HG03159 (cell line): ENCODE results near the gene NPTX1.

Source experiments
- ATAC-seq: cut with Tn5 transposase; IDR thresholded peaks from one replicate; pipeline ENCODE4 v1.9.1; 2021; ENCODE audit warnings: mild to moderate bottlenecking, moderate library complexity; ENCODE audit not compliant: unreplicated experiment

The NPTX1 gene

DNA sequence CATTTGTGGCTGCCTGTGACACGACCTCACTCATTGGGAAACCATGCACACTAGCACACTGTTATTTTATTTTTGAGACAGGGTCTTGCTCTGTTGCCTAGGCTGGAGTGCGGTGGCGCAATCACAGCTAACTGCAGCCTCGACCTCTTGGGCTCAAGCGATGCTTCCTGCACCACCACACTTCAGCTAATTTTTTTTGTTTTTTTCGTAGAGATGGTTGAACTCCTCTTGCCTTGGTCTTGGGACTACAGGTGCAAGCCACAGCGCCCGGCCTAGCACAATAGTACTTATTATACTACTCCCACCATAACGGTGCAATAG is 2.8 kb upstream of the NPTX1 start:
- no peak for ATAC-seq

DNA sequence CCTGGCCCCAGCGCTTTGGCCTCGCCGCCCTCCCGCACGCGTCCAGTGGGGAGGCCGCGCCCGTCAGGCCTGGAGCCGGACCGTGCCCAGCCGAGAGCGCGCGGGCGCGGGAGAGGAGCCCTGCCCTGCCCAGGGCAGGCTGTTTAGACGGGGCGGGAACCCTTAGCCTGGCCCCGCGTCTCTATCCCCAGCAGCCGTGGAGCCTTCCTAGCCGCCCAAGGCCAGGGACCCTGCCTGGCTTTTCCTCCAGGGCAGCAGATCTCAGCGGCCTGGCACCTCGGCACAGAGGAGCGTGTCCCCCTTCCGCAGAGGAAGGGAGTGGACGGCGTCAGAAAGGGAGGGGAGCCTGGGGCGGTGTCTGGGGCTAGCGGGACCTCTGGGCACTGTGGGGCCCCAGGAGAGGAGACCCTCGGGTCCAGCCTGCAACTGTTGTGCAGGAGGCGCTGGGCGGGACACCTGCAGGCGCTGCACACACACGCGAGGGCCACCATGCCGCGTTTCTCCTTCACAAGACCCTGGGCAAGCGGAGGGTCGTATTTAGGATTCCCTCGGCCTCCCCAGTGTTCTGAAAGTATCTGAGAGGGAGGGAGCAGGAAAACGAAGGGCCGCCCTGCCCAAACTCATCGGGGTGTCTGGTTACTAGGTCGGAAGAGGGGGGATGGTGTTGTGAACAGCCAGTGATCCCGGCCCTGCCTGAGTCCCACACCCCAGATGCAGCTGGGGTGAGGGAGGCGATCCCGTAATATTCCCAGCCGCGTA is 2.3 kb upstream of the NPTX1 start:
- no peak for ATAC-seq

DNA sequence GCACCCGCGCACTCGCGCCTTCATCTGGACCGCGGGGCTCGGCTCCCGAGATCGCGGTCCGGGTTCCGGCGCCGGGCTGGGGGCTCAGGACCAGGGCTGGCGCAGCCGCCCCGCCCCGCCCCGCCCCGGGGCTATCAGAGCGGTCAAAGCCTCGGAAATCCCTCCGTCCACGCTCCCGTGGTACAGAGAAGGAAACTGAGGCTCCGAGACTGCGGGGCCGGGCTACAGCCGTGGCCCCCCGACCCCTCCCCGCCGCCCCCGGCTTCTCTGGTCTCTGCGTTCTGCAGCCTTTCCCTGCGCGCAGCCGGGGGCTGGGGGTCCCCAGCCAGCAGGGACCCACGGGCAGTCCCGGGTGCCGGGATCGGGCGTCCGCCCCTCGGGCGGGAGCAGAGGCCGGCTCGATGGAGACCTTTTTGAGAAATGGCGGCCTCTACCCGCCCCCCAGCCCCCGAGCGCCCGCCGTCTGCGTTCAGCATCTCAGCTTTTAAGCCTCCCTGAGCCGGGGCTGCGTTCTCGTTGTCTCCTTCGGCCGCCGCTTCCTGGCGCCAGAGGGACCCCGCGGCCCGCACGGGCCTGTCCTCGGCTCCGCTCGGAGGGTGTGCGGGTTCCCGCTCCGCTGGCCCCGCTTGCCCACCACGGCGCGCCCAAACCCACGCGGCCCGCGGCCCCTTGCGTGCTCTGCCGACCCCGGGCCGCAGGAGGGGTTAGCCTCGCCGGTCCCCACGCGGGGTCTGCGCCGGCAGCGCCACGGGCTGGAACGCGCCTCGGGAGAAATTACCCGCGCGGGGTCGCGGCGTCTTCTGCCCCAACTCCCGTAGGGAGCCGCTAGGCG is 1.5 kb upstream of the NPTX1 start:
- ATAC-seq = no peak

DNA sequence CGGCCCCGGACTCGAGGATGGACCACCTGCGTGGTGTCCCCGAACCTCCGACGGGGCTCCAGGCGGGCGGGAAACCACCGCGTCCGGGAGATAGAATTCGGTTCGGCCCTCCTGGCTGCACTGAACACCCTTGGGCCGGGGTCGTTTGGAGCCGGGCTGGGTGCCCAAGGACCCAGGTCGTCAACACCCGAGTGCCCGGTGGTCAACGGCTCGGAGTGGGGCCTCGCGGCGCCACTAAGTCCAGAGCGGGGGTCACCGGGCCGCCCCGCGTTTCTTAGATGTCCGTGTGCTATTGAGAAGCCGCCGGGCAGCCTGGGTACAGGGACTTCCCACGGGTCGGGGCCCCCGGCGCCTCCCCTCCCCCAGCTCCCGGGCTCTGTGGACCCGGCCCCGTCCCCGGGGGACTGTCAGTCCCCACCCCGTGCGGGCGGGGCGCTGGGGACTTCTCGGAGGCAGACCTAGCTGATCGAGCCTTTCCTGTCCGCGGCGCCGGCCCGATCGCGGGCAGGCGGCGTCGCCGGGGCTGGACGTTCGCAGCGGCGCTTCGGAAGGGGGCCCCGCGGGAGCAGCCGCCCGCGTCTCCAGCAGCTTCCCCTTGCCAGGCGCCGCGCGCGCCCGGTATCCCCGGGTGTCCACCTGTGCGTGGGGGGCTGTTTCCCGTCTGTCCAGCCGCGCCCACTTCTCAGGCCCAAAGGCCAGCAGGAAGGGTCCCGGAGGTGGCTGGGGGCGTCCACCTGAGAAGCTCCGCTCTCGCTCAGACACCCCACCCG is 655 bp upstream of the NPTX1 start:
- ATAC-seq = no peak

DNA sequence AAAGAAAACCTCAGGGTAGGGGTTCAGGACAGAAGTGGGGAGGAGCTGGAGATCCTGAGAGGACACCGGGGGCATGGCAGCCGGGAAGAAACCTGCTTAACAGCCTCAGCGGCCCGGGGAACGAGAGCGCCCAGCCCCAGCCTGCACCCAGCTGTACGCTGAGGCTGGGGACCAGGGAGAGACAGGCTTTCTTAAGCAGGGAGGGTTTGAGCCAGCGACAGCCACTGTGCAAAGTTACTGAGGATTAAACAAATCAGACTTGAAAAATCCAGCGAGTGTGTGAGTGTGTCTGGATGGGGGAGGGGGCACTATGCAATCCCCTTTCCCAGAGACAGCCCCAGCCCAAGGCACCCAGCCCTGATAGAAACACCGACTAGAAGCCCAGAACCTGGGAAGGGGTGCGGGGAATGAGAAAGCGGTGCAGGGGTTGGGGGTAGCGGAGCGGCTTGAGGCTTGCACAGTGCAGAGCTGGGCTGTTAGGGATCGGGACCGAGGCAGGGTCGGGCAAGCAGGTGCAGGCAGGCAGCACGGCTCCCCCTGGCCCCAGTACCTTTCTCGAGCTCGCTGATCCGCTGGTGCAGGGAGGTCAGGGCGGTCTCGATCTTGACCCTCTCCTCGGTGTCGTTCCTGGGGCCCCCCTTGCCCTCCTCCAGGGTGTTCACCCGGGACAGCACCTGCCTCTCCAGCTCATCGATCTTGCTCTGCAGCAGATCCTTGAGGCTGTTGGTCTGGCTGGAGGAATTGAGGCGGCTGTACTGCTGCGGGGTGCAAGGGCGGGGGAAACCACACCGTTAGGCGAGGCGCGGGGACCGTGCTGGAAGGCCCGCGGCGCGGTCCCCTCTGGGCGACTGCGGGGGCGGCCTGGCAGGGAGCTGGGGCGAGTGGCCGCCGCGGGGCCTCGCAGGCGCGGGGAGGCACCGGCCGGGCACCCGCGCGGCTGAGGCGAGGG is 1.2 kb downstream of the NPTX1 start:
- no peak for ATAC-seq

DNA sequence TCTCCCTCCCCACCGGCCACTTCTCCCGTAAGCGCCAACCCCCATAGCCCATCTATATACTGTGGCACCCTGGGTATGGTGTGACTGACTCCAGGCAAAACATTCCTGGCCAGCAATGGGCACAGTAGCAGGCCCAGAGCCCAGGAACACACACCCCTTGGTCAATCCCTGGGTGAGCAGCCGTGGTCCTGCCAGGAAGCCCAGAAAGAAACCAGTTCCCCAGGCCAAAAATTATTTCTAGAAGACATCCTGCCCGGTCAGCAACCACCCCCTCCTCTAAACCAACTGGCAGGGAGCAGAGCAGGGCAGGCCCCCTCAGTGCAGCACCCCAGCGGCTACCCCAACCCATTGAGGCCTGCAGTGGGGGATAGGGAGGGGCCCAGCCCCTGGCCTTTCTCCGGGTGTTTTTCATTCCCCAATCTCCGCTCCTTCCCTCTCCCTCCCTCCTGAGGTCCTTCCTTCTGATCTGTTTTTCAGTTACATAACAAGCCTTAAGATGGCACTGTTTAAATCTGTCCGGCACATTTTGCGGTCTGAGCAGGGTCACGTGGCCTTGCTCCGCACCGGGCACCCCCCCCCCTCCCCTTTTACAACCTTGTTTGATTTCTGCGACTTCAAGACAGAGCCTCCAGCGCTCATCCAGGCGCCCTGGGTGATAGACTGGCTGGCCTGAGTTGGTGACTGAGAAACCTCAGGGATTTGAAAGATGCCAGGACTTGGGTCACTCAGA is 2.0 kb downstream of the NPTX1 start:
- ATAC-seq = no peak

DNA sequence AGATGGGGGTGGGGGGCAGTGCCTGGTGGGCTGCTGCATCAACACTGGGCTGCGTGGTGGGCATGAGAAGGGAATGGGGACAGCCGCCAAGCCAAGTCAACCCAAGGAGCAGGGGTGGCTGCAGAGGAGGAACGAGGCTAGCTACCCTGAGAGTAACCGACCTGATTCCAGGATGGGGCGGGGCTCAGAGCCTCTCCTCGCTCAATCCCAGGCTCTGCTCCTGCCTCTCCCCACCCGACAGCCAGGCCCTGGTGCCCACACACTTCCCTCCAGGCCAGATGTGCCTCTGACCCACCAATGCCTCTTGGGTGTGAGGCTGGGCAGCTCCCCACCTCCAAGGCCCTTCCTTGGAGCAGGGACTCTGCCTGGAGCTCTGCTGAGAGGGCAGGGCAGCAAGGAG is 2.7 kb downstream of the NPTX1 start:
- no peak for ATAC-seq

DNA sequence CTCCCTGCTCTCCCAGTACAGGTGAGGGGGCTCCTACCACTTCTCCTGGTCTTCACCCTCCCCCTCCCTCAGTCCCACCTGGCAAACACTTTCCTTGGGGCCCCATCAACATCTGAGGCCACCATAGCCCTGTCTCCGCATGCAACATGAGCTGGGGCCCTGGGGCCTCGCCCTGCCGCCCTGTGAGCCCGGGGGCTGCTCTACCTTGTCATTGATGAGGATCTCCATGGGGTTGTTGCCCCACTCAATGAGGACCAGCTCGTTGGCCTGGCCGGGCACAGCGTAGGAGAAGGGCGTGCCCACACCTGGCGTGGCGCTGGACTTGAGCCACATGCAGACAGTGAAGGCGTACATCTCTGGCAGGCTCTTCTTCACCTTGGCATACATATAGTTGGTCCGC is 3.4 kb downstream of the NPTX1 start:
- ATAC-seq = no peak

DNA sequence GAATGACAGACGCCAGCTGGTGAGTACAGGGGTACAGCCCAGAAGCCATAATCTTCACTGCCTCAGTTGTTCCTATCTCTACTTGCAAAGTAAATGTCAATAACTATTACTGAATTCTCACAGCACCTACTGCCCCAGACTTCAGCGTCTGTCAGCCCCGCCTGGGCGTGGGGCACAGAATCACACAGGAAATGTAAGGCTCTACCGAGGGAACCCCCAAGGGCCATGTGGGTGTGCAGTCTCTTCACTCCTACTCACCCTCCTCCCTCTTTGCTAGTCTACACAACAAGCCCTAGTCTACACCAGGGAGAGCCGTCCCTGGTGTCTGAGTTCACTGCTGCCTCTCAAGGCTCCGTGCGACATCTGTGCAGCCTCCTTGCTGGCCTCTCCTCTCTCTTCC is 4.5 kb downstream of the NPTX1 start:
- ATAC-seq = no peak

DNA sequence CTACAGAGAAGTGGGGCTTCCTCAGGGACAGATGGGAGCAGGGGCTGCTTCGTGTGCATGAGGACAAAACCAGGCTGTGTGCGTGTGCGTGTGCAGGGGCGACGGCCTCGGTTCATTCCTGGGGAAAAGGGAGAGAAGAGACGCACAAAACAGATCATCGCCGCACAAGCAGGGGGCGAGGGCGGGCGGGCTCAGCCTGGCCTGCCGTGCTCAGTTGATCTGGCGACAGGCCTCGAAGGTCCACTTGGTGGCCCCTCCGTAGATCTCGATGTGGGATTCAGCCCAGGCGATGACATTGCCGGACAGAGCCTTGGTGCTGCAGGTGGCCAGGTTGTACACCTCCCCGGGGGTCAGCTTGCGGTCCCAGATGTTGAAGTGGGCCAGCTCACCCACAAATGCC is 5.8 kb downstream of the NPTX1 start:
- no peak for ATAC-seq

DNA sequence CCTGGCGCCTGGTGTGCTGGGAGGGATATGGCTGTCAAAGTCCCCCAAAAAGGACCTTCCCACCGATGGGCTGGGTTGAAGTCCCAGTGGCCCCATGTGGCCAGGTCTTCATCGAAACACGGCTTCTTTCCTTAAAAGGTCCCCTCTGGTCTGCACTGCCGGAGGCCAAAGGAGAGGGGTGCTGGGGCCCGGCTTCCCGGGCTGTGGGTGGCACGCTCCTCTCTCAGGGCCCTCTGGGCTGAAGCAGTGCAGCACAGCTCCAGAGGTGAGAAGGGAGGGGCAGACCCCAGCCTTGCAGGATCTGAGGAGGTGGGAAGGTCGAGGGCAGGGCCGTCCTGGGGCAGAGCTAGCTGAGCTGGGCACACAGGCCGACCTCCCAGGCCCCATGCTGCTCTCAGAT is 6.7 kb downstream of the NPTX1 start:
- no peak for ATAC-seq

DNA sequence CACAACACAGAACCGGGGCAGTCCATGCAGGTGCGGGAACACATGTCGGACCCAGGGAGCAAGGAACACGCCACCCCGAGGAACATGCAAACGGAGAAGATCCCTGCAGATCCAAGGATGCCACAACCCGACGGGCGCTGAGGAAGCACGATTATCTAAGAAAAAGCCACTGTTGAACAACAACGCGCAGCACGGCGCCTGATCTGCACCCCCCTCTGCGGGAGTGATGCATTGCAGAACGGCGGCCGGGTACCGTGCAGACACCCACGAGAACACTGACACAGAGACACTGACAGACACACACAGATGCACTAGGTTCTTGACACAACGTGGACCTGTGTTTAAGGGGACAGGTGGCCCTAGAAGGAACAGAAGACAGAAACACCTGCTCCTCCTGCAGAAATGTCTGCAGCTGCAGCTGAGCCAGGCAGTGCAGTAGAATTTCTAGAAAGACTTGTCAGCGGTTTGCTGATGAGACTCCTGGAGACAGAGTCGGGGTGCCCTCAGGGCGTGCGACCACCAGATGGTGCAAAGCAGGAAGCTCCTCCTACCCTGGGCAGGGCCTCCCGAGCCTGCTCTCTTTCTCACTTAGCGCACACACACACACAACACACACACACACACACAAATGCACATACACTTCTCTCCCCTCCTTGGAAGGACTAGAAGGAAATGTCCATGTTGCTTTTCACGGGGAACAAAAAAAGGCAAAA is 7.5 kb downstream of the NPTX1 start:
- no peak for ATAC-seq

DNA sequence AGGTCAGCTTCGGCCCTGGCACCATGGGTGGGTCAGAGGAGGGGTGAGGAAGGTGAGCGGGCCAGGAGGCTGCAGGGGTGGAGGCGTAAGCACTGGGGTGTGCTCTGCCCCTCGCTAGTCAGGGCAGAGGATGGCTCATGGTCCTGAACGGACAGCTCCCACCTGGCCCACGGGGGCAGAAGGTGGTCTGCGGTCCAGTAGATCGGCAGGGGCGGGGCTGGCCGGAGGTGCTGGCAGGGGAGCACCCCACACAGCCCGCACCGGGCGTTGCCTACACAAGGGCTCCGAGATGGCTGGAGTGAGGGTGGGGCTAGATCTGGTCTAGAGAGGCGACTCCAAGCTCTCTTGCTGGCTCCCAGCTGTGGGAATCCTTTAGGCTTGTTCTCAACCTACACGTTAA is 8.2 kb downstream of the NPTX1 start:
- ATAC-seq = no peak

DNA sequence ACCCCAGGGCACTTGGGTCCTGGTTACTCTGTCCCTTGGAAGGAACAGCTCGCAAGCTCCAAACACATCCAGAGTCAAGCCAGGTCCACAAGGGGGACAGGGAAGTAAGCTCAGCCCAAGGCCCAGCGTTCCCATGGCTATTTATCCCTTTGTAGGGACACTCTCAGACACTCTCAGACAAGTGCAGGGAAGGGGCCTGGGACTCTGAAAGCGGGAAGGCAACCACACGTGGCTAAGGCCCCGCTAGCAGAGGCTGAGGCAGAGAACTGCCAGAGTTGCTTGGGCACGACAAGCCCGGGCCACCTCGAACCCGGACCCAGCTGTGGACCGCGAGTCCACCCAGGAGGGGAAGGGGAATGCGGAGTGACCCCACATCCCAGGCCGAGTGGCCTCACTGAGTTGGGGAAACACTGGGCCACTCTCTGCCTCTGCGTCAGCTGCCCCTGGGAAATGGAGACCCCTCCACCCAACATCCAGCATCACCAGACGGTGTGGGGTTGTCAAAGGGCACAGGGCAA is 10.2 kb downstream of the NPTX1 start:
- no peak for ATAC-seq

DNA sequence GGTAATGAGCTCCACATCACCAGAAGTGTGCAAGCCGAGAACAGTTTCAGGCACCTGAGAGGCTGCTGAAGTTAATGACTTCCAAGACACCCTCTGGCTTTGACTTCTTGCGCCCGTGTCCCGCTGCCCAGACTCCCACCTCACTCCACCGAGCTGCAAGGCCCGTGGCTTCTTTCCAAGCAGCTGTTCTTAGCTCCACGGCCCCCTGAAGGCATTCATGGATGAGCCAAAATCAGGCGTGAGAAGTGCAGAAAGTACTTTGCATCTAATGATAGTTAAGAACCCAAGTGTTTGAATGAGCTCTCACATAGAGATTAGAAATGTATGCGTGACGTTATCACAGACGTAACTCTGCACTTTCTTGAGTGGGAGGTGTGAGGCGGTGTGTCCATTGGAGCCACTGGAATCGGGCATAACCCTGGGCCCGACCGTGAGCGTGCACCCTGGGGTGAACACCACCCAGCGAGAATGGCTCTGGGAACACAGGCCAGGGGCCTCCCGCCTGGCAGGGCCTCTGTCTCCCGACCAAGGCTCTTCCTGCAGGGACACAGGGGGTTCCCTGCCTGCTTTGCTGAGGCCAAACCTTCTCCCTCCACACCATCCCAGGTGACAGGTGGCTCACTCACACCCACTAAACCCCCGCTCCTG is 11.0 kb downstream of the NPTX1 start:
- ATAC-seq = no peak

DNA sequence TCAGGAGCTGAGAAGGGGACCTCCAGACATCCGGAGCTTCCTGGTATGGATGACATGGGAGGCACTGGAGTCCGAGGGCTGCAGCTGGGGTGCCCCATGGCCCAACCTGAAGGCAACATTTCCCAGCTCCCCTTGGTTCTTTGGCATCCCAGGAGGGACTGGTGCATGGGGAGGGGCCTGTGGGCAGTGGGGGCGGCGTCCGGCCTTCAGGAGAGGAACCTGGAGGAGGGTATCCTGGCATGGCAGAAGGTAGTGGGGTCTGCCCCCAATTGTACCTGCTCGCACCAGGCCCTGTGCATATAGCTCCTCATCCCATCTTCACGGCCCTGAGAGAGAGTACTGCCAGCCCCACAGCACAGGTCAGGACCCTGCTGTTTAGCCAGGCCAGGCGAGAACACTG is 11.9 kb downstream of the NPTX1 start:
- ATAC-seq = no peak

DNA sequence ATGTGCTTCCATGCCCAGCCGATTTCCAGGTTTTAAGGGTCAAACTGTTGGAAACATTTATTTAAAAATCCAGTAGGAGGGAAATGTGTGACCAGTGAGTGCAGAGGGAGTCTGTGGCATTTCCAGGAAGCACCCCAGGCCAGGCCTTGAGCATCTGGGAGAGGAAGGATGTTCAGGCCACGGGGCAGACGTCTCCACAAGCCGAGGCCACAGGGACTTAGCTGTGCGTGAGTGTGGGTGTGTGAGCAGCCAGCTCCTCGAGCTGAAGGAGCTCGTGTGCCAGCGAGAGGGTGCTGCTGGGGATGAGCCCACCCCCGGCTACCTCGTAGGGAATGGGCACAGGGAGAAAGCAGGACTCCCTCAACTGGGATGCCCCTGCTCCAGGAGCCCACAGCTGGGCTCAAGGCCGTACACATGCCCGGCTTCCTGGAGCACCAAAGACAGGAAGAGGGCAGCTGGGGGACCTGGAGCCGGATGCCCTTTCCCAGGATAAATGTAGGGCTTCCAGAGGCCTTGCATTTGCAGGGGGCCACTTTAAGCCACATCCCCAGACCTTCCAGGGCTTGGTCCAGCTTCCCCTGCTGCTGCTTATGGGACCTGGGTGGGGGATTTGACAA is 12.5 kb downstream of the NPTX1 start:
- no peak for ATAC-seq

DNA sequence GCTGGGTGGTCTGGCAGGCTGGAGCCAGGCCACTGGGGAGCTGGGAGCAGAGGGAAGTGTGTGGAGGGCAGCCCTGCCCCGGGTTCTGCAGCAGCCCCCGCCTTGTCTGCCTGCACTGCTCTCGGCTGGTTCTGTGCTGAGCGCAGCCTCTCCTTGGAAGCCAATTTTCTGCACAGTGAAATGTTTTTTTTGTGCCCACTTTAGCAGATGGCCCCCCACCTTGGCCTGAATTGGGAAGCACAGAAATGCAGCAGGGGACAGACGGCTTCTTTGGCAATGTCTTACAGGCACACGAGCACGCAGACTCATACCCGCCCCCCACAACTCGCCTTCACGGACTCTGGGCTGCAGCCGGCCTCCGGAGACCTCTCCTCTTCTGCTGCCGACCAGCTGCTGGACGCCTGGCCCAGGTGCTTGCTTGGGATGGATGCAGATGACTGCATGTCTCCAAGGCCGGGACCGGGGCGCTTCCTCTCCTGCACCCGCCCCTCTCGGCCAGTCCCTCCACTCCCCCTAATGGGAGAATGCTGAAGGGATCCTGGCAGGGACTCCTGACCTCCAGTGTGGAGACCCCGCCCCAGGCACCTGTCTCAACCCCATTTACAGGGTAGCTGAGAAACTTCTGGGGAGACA is 14.8 kb downstream of the NPTX1 start:
- no peak for ATAC-seq
